HepG2 (cell line): ENCODE results near the gene NCOA4. TPM values are rescaled to one million over a fixed set of nuclear protein-coding genes. Genes with fewer than 3 reads are reported as not detected.
"Not testable (repeated sequence)": the region's sequence is repeated elsewhere in the genome, so short reads cannot be mapped to it uniquely, and the experiment has no call there.

Experiments used
- DR1 ChIP-seq: sonication (generic); formaldehyde crosslinking; IDR thresholded peaks from 2 replicates; pipeline ENCODE4 v1.8.0; 2021; ENCODE audit warnings: mild to moderate bottlenecking, missing genetic modification reagents, inconsistent platforms
- FOXA3 ChIP-seq: IDR thresholded peaks from 2 replicates; pipeline ENCODE4 v1.6.1; 2016; ENCODE audit warnings: missing genetic modification reagents, missing compliant biosample characterization
- HES4 ChIP-seq: sonication (generic); formaldehyde crosslinking; IDR thresholded peaks from 2 replicates; pipeline ENCODE4 v1.9.0; 2021; ENCODE audit warnings: mild to moderate bottlenecking, missing genetic modification reagents, borderline replicate concordance
- MAZ ChIP-seq, 2 experiments: sonication (generic) in 1 of 2; formaldehyde crosslinking in 1 of 2; IDR thresholded peaks; 2 replicates each; pipeline versions ENCODE4 v1.5.0 to v1.6.1; 2012 to 2020; ENCODE audit warnings: low read depth in 2 of 2, mild to moderate bottlenecking in 2 of 2, borderline replicate concordance in 1 of 2, improper control_type of control experiment in 1 of 2, low read length in 1 of 2, missing genetic modification reagents in 1 of 2, moderate library complexity in 1 of 2
- NKX3-1 ChIP-seq: sonication (generic); formaldehyde crosslinking; IDR thresholded peaks from 2 replicates; pipeline ENCODE4 v1.5.0; 2020; ENCODE audit warnings: missing genetic modification reagents
- PHF21A ChIP-seq: sonication (generic); formaldehyde crosslinking; IDR thresholded peaks from 2 replicates; pipeline ENCODE4 v1.5.0; 2020; ENCODE audit warnings: mild to moderate bottlenecking, missing genetic modification reagents
- REPIN1 ChIP-seq: sonication (generic); formaldehyde crosslinking; IDR thresholded peaks from 2 replicates; pipeline ENCODE4 v1.8.0; 2022; ENCODE audit warnings: missing genetic modification reagents, low read depth, mild to moderate bottlenecking, borderline replicate concordance
- SPEN ChIP-seq: sonication (generic); formaldehyde crosslinking; IDR thresholded peaks from 2 replicates; pipeline ENCODE4 v1.5.1; 2020; ENCODE audit warnings: low read depth, mild to moderate bottlenecking, missing genetic modification reagents
- TFDP2 ChIP-seq: sonication (generic); formaldehyde crosslinking; IDR thresholded peaks from 2 replicates; pipeline ENCODE4 v1.4.0; 2020; ENCODE audit warnings: missing genetic modification reagents
- ZC3H13 ChIP-seq: sonication (generic); formaldehyde crosslinking; IDR thresholded peaks from 2 replicates; pipeline ENCODE4 v1.8.1; 2023; ENCODE audit warnings: mild to moderate bottlenecking, missing genetic modification reagents, moderate library complexity
- ZIK1 ChIP-seq: sonication (generic); formaldehyde crosslinking; IDR thresholded peaks from 2 replicates; pipeline ENCODE4 v1.5.0; 2020; ENCODE audit warnings: mild to moderate bottlenecking, low read depth, missing genetic modification reagents, borderline replicate concordance
- ZNF264 ChIP-seq: sonication (generic); formaldehyde crosslinking; IDR thresholded peaks from 2 replicates; pipeline ENCODE4 v1.4.0; 2020; ENCODE audit warnings: missing genetic modification reagents
- polyA plus RNA-seq, 8 experiments: library from polyadenylated mRNA; depleted of rRNA in 3 of 8; stranded (reverse) in 7 of 8; unstranded in 1 of 8; fragments of >200 nt; fragmentation: Illumina TruSeq in 4 of 8; extraction: Trizol in 4 of 8; gene quantifications; 2 replicates each; pipeline versions ENCODE4 v1.2.1 to v1.2.3, GENCODE V29; 2011 to 2016; ENCODE audit warnings: low read depth in 4 of 8, missing spikeins in 1 of 8, mixed read lengths in 1 of 8; ENCODE audit not compliant: insufficient read depth in 1 of 8
- total RNA-seq, 5 experiments: library from RNA; depleted of rRNA; stranded (reverse); fragments of >200 nt; fragmentation: Illumina TruSeq; extraction: Trizol; gene quantifications; 2 replicates each; pipeline ENCODE4 v1.2.3, GENCODE V29; 2016; ENCODE audit warnings: low read depth in 1 of 5
- TF ChIP-seq, protein P1 (sequence below): sonication (generic); formaldehyde crosslinking; IDR thresholded peaks from 2 replicates; pipeline ENCODE4 v1.5.0; 2020; ENCODE audit warnings: mild to moderate bottlenecking, missing genetic modification reagents
- TF ChIP-seq, protein P2 (sequence below): sonication (generic); formaldehyde crosslinking; IDR thresholded peaks from 2 replicates; pipeline ENCODE4 v1.5.1; 2020; ENCODE audit warnings: mild to moderate bottlenecking, moderate library complexity, missing genetic modification reagents
- TF ChIP-seq, protein P3 (sequence below): sonication (generic); formaldehyde crosslinking; IDR thresholded peaks from 2 replicates; pipeline ENCODE4 v1.8.1; 2022; ENCODE audit warnings: mild to moderate bottlenecking, missing genetic modification reagents
- TF ChIP-seq, protein P4 (sequence below): sonication (generic); formaldehyde crosslinking; IDR thresholded peaks from 2 replicates; pipeline ENCODE4 v1.4.0; 2020; ENCODE audit warnings: missing genetic modification reagents

Gene NCOA4
- total and polyA plus RNA-seq, 2 of the 13 experiments (the other 11 are each of a cell fraction or from before 2014, with no cell fraction given) = 306 to 400 TPM

DNA sequence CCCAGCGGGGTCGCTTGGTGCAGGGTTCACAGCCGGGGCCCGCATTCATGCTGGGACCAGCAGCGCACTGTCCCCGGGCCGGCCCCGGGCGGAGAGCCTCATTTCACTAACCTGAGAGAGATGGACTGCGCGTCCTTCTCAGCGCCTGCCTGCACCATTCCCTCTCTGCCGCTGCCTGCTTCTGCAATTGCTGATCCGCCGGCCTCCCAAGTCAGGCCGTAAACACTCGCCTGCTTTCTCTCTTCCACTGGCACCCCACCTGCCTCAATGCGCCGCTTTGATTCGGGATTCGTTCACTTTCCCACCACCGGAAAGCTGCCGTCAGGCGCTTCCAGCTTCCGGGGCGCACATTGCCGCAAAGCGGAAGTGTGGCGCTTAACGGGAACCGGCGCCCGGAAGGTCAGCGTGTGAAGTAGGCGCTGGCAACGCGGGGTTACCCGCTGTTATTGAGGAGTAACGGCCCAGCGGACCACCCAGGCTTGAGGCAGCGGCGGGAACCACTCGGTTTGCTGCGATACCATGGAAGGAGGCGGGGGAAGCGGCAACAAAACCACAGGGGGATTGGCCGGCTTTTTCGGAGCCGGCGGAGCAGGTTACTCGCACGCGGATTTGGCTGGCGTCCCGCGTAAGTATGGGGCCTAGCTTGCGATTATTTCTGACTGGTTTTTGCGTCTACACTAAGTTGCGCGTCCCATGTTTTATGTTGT lies 58.2 kb downstream of the NCOA4 start, which contains the start of gene TIMM23 (continued):
- TF ChIP-seq NKX3-1 (CRISPR knock-in tag) (peak; percentile 68), TFDP2 (CRISPR knock-in tag) (peak; percentile 93), MAZ (CRISPR knock-in tag; IDR thresholded peaks at IDR 0.05; ENCODE audit: low read depth) (0 out of 2 replicates have a peak, but pooled peaks have one; percentile 28), ZNF264 (CRISPR knock-in tag) (peak; percentile 95), FOXA3 (CRISPR knock-in tag) (peak; percentile 30; the same call in 1 of the 2 replicates), HES4 (CRISPR knock-in tag) (peak; percentile 49; the same call in 1 of the 2 replicates), ZIK1 (0 out of 2 replicates have a peak, but pooled peaks have one; percentile 33), PHF21A (CRISPR knock-in tag) (peak; percentile 58; the same call in 1 of the 2 replicates), ZC3H13 (CRISPR knock-in tag) (peak; percentile 58; the same call in 1 of the 2 replicates), REPIN1 (CRISPR knock-in tag) (peak; percentile 63), SPEN (CRISPR knock-in tag) (peak; percentile 95), DR1 (peak; percentile 61; the same call in 1 of the 2 replicates)
- TF ChIP-seq MAZ (IDR thresholded peaks at IDR 0.05; ENCODE audit: borderline replicate concordance, low read depth, low read length) = not testable (repeated sequence)
- TF ChIP-seq, protein P1, sequence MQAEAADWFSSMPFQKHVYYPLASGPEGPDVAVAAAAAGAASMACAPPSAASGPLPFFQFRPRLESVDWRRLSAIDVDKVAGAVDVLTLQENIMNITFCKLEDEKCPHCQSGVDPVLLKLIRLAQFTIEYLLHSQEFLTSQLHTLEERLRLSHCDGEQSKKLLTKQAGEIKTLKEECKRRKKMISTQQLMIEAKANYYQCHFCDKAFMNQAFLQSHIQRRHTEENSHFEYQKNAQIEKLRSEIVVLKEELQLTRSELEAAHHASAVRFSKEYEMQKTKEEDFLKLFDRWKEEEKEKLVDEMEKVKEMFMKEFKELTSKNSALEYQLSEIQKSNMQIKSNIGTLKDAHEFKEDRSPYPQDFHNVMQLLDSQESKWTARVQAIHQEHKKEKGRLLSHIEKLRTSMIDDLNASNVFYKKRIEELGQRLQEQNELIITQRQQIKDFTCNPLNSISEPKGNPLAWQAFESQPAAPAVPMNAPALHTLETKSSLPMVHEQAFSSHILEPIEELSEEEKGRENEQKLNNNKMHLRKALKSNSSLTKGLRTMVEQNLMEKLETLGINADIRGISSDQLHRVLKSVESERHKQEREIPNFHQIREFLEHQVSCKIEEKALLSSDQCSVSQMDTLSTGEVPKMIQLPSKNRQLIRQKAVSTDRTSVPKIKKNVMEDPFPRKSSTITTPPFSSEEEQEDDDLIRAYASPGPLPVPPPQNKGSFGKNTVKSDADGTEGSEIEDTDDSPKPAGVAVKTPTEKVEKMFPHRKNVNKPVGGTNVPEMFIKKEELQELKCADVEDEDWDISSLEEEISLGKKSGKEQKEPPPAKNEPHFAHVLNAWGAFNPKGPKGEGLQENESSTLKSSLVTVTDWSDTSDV (CRISPR knock-in tag) = 0 out of 2 replicates have a peak, but pooled peaks have one; percentile 24
- TF ChIP-seq, protein P2, sequence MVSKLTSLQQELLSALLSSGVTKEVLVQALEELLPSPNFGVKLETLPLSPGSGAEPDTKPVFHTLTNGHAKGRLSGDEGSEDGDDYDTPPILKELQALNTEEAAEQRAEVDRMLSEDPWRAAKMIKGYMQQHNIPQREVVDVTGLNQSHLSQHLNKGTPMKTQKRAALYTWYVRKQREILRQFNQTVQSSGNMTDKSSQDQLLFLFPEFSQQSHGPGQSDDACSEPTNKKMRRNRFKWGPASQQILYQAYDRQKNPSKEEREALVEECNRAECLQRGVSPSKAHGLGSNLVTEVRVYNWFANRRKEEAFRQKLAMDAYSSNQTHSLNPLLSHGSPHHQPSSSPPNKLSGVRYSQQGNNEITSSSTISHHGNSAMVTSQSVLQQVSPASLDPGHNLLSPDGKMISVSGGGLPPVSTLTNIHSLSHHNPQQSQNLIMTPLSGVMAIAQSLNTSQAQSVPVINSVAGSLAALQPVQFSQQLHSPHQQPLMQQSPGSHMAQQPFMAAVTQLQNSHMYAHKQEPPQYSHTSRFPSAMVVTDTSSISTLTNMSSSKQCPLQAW = peak; percentile 89; the same call in 1 of the 2 replicates
- TF ChIP-seq, protein P3, sequence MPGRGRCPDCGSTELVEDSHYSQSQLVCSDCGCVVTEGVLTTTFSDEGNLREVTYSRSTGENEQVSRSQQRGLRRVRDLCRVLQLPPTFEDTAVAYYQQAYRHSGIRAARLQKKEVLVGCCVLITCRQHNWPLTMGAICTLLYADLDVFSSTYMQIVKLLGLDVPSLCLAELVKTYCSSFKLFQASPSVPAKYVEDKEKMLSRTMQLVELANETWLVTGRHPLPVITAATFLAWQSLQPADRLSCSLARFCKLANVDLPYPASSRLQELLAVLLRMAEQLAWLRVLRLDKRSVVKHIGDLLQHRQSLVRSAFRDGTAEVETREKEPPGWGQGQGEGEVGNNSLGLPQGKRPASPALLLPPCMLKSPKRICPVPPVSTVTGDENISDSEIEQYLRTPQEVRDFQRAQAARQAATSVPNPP (CRISPR knock-in tag) = peak; percentile 37; the same call in 1 of the 2 replicates
- TF ChIP-seq, protein P4, sequence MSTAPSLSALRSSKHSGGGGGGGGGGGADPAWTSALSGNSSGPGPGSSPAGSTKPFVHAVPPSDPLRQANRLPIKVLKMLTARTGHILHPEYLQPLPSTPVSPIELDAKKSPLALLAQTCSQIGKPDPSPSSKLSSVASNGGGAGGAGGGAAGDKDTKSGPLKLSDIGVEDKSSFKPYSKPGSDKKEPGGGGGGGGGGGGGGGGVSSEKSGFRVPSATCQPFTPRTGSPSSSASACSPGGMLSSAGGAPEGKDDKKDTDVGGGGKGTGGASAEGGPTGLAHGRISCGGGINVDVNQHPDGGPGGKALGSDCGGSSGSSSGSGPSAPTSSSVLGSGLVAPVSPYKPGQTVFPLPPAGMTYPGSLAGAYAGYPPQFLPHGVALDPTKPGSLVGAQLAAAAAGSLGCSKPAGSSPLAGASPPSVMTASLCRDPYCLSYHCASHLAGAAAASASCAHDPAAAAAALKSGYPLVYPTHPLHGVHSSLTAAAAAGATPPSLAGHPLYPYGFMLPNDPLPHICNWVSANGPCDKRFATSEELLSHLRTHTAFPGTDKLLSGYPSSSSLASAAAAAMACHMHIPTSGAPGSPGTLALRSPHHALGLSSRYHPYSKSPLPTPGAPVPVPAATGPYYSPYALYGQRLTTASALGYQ (CRISPR knock-in tag) = 0 out of 2 replicates have a peak, but pooled peaks have one; percentile 24
